SK-N-SH (cell line): ENCODE results near the gene S1PR1. TPM values are rescaled to one million over a fixed set of nuclear protein-coding genes. Genes with fewer than 3 reads are reported as not detected.

Source experiments
- CTCF ChIA-PET: fragments of 300-600, 350-600 bp; formaldehyde crosslinking; extraction: SDS; loops from one replicate; lab custom pipeline; 2021; lab: Yijun Ruan, JAX
- POLR2A ChIA-PET: fragments of 350-600 bp; sonication (Branson Sonifier 250); formaldehyde crosslinking; extraction: SDS; loops from one replicate; lab custom pipeline; 2020; ENCODE audit warnings: antibody characterized with exemption, inconsistent platforms; lab: Yijun Ruan, JAX
- DNase-seq: peaks from one replicate; pipeline ENCODE4 v3.0.0; 2012
- H2AFZ ChIP-seq: fragments of 200-600 bp; sonication (generic); 2 replicates; pipeline ENCODE4 v1.8.1; 2016; ENCODE audit warnings: antibody characterized with exemption, mild to moderate bottlenecking, low read depth
- H3F3A ChIP-seq: fragments of 200-600 bp; sonication (generic); replicated peaks from 2 replicates; pipeline ENCODE3; 2016; ENCODE audit warnings: antibody characterized with exemption, mild to moderate bottlenecking; ENCODE audit not compliant: insufficient read depth
- H3K27ac ChIP-seq, 2 experiments: fragments of 200-500 bp in 1 of 2; fragments of 200-600 bp in 1 of 2; sonication (Bioruptor generic) in 1 of 2; sonication (generic), shearing (Covaris generic) in 1 of 2; 2 replicates each; pipeline versions ENCODE4 v1.5.1 to v1.6.1; 2014 to 2016; ENCODE audit warnings: low read depth in 2 of 2, inconsistent platforms in 1 of 2, low read length in 1 of 2, mild to moderate bottlenecking in 1 of 2, mixed read lengths in 1 of 2
- H3K27me3 ChIP-seq: fragments of 200-600 bp; sonication (generic), shearing (Covaris generic); 2 replicates; pipeline ENCODE4 v1.6.1; 2016; ENCODE audit warnings: mixed run types; ENCODE audit not compliant: insufficient read depth
- H3K36me3 ChIP-seq, 2 experiments: fragments of 200-500 bp in 1 of 2; fragments of 200-600 bp in 1 of 2; sonication (Bioruptor generic) in 1 of 2; sonication (generic) in 1 of 2; replicated peaks in 1 of 2; 2 replicates each; pipeline versions ENCODE3 to v1.5.1; 2014 to 2016; ENCODE audit warnings: low read length in 1 of 2, mild to moderate bottlenecking in 1 of 2; ENCODE audit not compliant: insufficient read depth in 2 of 2, control insufficient read depth in 1 of 2
- H3K4me1 ChIP-seq, 2 experiments: fragments of 200-500 bp in 1 of 2; fragments of 200-600 bp in 1 of 2; sonication (Bioruptor generic) in 1 of 2; sonication (generic), shearing (Covaris generic) in 1 of 2; 2 replicates each; pipeline versions ENCODE4 v1.5.1 to v1.6.1; 2014 to 2016; ENCODE audit warnings: low read depth in 1 of 2, low read length in 1 of 2, mixed run types in 1 of 2; ENCODE audit not compliant: insufficient read depth in 2 of 2, control insufficient read depth in 1 of 2
- H3K4me2 ChIP-seq: fragments of 200-600 bp; sonication (generic), shearing (Covaris generic); 2 replicates; pipeline ENCODE4 v1.6.1; 2017; ENCODE audit warnings: mixed run types
- H3K4me3 ChIP-seq, 2 experiments: fragments of 200-500 bp in 1 of 2; fragments of 200-600 bp in 1 of 2; sonication (Bioruptor generic) in 1 of 2; sonication (generic), shearing (Covaris generic) in 1 of 2; 2 replicates each; pipeline versions ENCODE4 v1.5.1 to v1.8.1; 2014 to 2016; ENCODE audit warnings: low read depth in 2 of 2, inconsistent platforms in 1 of 2, low read length in 1 of 2, mild to moderate bottlenecking in 1 of 2, mixed read lengths in 1 of 2, moderate library complexity in 1 of 2
- H3K79me2 ChIP-seq: fragments of 200-600 bp; sonication (generic); 2 replicates; pipeline ENCODE4 v1.8.1; 2017; ENCODE audit warnings: mild to moderate bottlenecking; ENCODE audit not compliant: insufficient read depth
- H3K9ac ChIP-seq: fragments of 200-600 bp; sonication (generic); 2 replicates; pipeline ENCODE4 v1.6.1; 2017; ENCODE audit warnings: mixed run types
- H3K9me2 ChIP-seq: fragments of 200-600 bp; sonication (generic); 2 replicates; pipeline ENCODE4 v1.6.1; 2017; ENCODE audit warnings: mixed run types
- H3K9me3 ChIP-seq: fragments of 200-600 bp; sonication (generic); 2 replicates; pipeline ENCODE4 v1.6.1; 2017; ENCODE audit warnings: mixed run types, mild to moderate bottlenecking, moderate library complexity
- H4K20me1 ChIP-seq: fragments of 200-600 bp; sonication (generic); 2 replicates; pipeline ENCODE4 v1.6.1; 2017; ENCODE audit warnings: mild to moderate bottlenecking, mixed run types; ENCODE audit not compliant: insufficient read depth
- EP300 ChIP-seq, 2 experiments: IDR thresholded peaks; 2 replicates each; pipeline versions ENCODE4 v1.4.0 to v1.6.1; 2012; ENCODE audit warnings: borderline replicate concordance in 1 of 2, low read depth in 1 of 2, low read length in 1 of 2
- EZH2phosphoT487 ChIP-seq: fragments of 200-600 bp; sonication (generic); IDR thresholded peaks from 2 replicates; pipeline ENCODE4 v1.6.1; 2017; ENCODE audit warnings: low read depth, mixed run types, mild to moderate bottlenecking, antibody characterized with exemption, moderate library complexity, borderline replicate concordance
- FOSL2 ChIP-seq: IDR thresholded peaks from 2 replicates; pipeline ENCODE4 v1.4.0; 2012; ENCODE audit warnings: low read depth, mild to moderate bottlenecking, moderate library complexity, borderline replicate concordance
- FOXJ3 ChIP-seq: sonication (generic); formaldehyde crosslinking; IDR thresholded peaks from 2 replicates; pipeline ENCODE4 v1.5.1; 2020; ENCODE audit warnings: mild to moderate bottlenecking, missing genetic modification reagents
- FOXM1 ChIP-seq: IDR thresholded peaks from 2 replicates; pipeline ENCODE4 v1.4.0; 2012; ENCODE audit warnings: low read depth, mild to moderate bottlenecking
- GATA2 ChIP-seq: sonication (generic); formaldehyde crosslinking; IDR thresholded peaks from 2 replicates; pipeline ENCODE4 v1.5.0; 2020; ENCODE audit warnings: mild to moderate bottlenecking, missing genetic modification reagents
- JUND ChIP-seq: IDR thresholded peaks from 2 replicates; pipeline ENCODE4 v1.4.0; 2012
- NRF1 ChIP-seq: IDR thresholded peaks from 2 replicates; pipeline ENCODE4 v1.6.1; 2012; ENCODE audit warnings: low read depth, mild to moderate bottlenecking, low read length
- POLR2AphosphoS5 ChIP-seq: IDR thresholded peaks from 2 replicates; pipeline ENCODE4 v1.6.1; 2012; ENCODE audit warnings: low read depth, low read length
- RAD21 ChIP-seq: IDR thresholded peaks from 2 replicates; pipeline ENCODE4 v1.6.1; 2012; ENCODE audit warnings: mild to moderate bottlenecking, low read length
- RCOR1 ChIP-seq: fragments of 150-350 bp; IDR thresholded peaks from 2 replicates; pipeline ENCODE4 v1.6.1; 2017; ENCODE audit warnings: antibody characterized with exemption, low read length
- RFX5 ChIP-seq: IDR thresholded peaks from 2 replicates; pipeline ENCODE4 v1.6.1; 2012; ENCODE audit warnings: mild to moderate bottlenecking, improper control_type of control experiment, low read length
- RXRA ChIP-seq: IDR thresholded peaks from 2 replicates; pipeline ENCODE4 v1.4.0; 2012; ENCODE audit warnings: low read depth, mild to moderate bottlenecking, borderline replicate concordance
- TAF1 ChIP-seq: IDR thresholded peaks from 2 replicates; pipeline ENCODE4 v1.6.1; 2012; ENCODE audit warnings: low read depth, mild to moderate bottlenecking, low read length, moderate library complexity, borderline replicate concordance
- TCF12 ChIP-seq: IDR thresholded peaks from 2 replicates; pipeline ENCODE4 v1.4.0; 2012
- TEAD4 ChIP-seq: IDR thresholded peaks from 2 replicates; pipeline ENCODE4 v1.4.0; 2012; ENCODE audit warnings: mild to moderate bottlenecking, borderline replicate concordance; ENCODE audit not compliant: insufficient read depth
- USF1 ChIP-seq: IDR thresholded peaks from 2 replicates; pipeline ENCODE4 v1.4.0; 2012; ENCODE audit warnings: low read depth, borderline replicate concordance
- YY1 ChIP-seq: IDR thresholded peaks from 2 replicates; pipeline ENCODE4 v1.4.0; 2012; ENCODE audit warnings: low read depth, mild to moderate bottlenecking
- WGBS: methylation state at CpG from one replicate; pipeline ENCODE4 v1.1.6; 2017; ENCODE audit warnings: low lambda C conversion rate; 5-methylcytosine and 5-hydroxymethylcytosine counted together
- polyA plus RNA-seq, 3 experiments: library from polyadenylated mRNA; depleted of rRNA; stranded (reverse); fragments of >200 nt; gene quantifications; 2 replicates each; pipeline ENCODE4 v1.2.3, GENCODE V29; 2012
- TF ChIP-seq, protein P1 (sequence below): IDR thresholded peaks from 2 replicates; pipeline ENCODE4 v1.6.1; 2012; ENCODE audit warnings: mild to moderate bottlenecking, low read depth, low read length, moderate library complexity
- TF ChIP-seq, protein P2 (sequence below): IDR thresholded peaks from 2 replicates; pipeline ENCODE4; 2012

The S1PR1 gene
- polyA plus RNA-seq, 1 of the 3 experiments (the other 2 are of a cell fraction) = 5.9 TPM

DNA sequence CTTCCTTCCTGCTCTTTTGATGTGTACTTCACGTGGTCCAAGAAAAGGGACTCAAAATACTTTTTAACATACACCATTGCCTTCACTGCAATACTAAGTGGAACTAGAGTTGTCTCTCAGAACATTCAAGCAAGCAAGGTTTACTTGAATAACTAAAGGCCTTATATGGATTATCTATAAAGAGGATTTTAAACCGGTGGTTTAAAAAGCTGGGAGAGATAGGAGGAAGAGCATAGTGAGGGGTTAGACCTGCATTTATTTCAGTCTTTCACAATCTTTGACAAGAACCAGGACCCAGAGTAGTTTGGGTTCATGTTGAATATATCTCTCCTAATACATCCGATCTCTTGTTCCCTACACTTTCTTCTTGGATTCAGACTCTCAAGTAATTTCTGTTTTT, 6.9 kb downstream of the S1PR1 start:
- H3K4me1 ChIP-seq = no peaks in the 10 kb centered on the region
- WGBS = 58% methylated on average over 3 of the region's 3 CpGs
- no peaks in the 10 kb centered on the region for H3K9me3 ChIP-seq
- DNase-seq = no peak
- H3K79me2 ChIP-seq = no peaks in the 10 kb centered on the region
- H3K4me2 ChIP-seq = no peak overlapping the region
- H3K36me3 ChIP-seq = no peaks in the 10 kb centered on the region
- H3K4me3 ChIP-seq = no peak overlapping the region
- H3K9me2 ChIP-seq = no peaks in the 10 kb centered on the region
- H3K27ac ChIP-seq = no peak overlapping the region
- H3K27me3 ChIP-seq = no peaks in the 10 kb centered on the region
- no peak overlapping the region for H2AFZ ChIP-seq
- no peak overlapping the region for H3K9ac ChIP-seq
- TF ChIP-seq TEAD4 (no peak), FOXM1 (no peak), TAF1 (no peak), RCOR1 (no peak), NRF1 (no peak), POLR2AphosphoS5 (no peak), EP300 (IDR thresholded peaks at IDR 0.05; ENCODE audit: borderline replicate concordance in 1 of 2, low read depth in 1 of 2, low read length in 1 of 2) (no peak), FOSL2 (no peak), RFX5 (no peak), YY1 (no peak), TCF12 (no peak)
- TF ChIP-seq, protein P1, sequence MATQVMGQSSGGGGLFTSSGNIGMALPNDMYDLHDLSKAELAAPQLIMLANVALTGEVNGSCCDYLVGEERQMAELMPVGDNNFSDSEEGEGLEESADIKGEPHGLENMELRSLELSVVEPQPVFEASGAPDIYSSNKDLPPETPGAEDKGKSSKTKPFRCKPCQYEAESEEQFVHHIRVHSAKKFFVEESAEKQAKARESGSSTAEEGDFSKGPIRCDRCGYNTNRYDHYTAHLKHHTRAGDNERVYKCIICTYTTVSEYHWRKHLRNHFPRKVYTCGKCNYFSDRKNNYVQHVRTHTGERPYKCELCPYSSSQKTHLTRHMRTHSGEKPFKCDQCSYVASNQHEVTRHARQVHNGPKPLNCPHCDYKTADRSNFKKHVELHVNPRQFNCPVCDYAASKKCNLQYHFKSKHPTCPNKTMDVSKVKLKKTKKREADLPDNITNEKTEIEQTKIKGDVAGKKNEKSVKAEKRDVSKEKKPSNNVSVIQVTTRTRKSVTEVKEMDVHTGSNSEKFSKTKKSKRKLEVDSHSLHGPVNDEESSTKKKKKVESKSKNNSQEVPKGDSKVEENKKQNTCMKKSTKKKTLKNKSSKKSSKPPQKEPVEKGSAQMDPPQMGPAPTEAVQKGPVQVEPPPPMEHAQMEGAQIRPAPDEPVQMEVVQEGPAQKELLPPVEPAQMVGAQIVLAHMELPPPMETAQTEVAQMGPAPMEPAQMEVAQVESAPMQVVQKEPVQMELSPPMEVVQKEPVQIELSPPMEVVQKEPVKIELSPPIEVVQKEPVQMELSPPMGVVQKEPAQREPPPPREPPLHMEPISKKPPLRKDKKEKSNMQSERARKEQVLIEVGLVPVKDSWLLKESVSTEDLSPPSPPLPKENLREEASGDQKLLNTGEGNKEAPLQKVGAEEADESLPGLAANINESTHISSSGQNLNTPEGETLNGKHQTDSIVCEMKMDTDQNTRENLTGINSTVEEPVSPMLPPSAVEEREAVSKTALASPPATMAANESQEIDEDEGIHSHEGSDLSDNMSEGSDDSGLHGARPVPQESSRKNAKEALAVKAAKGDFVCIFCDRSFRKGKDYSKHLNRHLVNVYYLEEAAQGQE = no peak
- CTCF ChIA-PET = interaction anchor here (0.9 kb wide), 2 partner anchors 45 to 349 kb away, joined by 3 read pairs; partner anchors contain the start of gene EXTL2
- no peaks in the 10 kb centered on the region for H4K20me1 ChIP-seq
- POLR2A ChIA-PET = no interaction called here
- H3F3A ChIP-seq = peaks cover 4% of the 10 kb centered on the region

DNA sequence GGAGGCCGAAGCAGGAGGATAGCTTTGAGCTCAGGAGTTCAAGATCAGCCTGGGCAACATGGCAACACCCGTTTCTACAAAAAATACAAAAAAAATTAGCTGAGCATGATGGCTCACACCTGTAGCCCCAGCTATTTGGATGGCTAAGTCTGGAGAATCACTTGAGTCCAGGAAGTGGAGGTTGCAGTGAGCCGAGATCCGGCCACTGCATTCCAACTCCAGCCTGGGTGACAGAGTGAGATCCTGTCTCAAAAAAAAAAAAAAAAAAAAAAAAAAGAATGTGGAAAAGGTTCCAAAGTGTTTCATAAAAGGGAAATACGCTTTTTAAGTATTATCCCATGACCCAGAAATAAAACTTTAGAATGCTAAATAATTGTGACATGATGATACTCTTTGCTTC, 8.0 kb downstream of the S1PR1 start:
- no peaks in the 10 kb centered on the region for H3K27me3 ChIP-seq
- H3F3A ChIP-seq = peaks cover 4% of the 10 kb centered on the region
- H3K9ac ChIP-seq = no peak overlapping the region
- H3K9me3 ChIP-seq = no peaks in the 10 kb centered on the region
- H3K27ac ChIP-seq = no peak overlapping the region
- H4K20me1 ChIP-seq = no peaks in the 10 kb centered on the region
- H3K4me1 ChIP-seq = no peaks in the 10 kb centered on the region
- no peaks in the 10 kb centered on the region for H3K36me3 ChIP-seq
- DNase-seq = no peak
- POLR2A ChIA-PET = no interaction called here
- no peak overlapping the region for H3K4me3 ChIP-seq
- CTCF ChIA-PET = interaction anchor here (0.9 kb wide), 1 partner anchor 43 kb away, joined by 3 read pairs; no protein-coding TSS in a partner anchor
- H3K4me2 ChIP-seq = no peak overlapping the region
- H3K79me2 ChIP-seq = no peaks in the 10 kb centered on the region
- no peak overlapping the region for H2AFZ ChIP-seq
- no peaks in the 10 kb centered on the region for H3K9me2 ChIP-seq
- 84% methylated on average over 5 of the region's 5 CpGs for WGBS
- TF ChIP-seq FOXJ3 (CRISPR knock-in tag) (no peak), EP300 (IDR thresholded peaks at IDR 0.05; ENCODE audit: borderline replicate concordance in 1 of 2, low read depth in 1 of 2, low read length in 1 of 2) (no peak), GATA2 (CRISPR knock-in tag) (no peak), RAD21 (no peak), POLR2AphosphoS5 (no peak), FOSL2 (no peak), RFX5 (no peak), USF1 (no peak), RXRA (no peak), EZH2phosphoT487 (no peak), JUND (no peak)
- TF ChIP-seq, protein P2, sequence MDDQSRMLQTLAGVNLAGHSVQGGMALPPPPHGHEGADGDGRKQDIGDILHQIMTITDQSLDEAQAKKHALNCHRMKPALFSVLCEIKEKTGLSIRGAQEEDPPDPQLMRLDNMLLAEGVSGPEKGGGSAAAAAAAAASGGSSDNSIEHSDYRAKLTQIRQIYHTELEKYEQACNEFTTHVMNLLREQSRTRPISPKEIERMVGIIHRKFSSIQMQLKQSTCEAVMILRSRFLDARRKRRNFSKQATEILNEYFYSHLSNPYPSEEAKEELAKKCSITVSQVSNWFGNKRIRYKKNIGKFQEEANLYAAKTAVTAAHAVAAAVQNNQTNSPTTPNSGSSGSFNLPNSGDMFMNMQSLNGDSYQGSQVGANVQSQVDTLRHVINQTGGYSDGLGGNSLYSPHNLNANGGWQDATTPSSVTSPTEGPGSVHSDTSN = no peak
